Mucosa of descending colon (tissue), 3 donors: ENCODE data around the gene MAK. TPM values are rescaled to one million over a fixed set of nuclear protein-coding genes. Genes with fewer than 3 reads are reported as not detected.

ENCODE experiments used
- ATAC-seq: fragments of 200-7000 bp; cut with Tn5 transposase; one replicate; pipeline ENCODE4 v1.9.1; 2020; ENCODE audit warnings: mild to moderate bottlenecking, moderate library complexity
- DNase-seq, 3 donors: peaks; one replicate each; pipeline ENCODE4 v3.0.0-alpha.2; 2020
- H3K36me3 ChIP-seq: fragments of 200-600 bp; one replicate; pipeline ENCODE4 v1.8.0; 2021; ENCODE audit warnings: low read depth, mild to moderate bottlenecking
- H3K4me1 ChIP-seq: fragments of 200-600 bp; one replicate; pipeline ENCODE4 v1.8.0; 2021; ENCODE audit warnings: low read depth, mild to moderate bottlenecking
- H3K4me3 ChIP-seq: fragments of 200-600 bp; one replicate; pipeline ENCODE4 v1.8.0; 2021; ENCODE audit warnings: mild to moderate bottlenecking
- H3K9me3 ChIP-seq: fragments of 200-600 bp; one replicate; pipeline ENCODE4 v1.8.0; 2021; ENCODE audit warnings: mild to moderate bottlenecking
- CTCF ChIP-seq: fragments of 200-600 bp; IDR thresholded peaks from one replicate; pipeline ENCODE4 v1.8.0; 2022; ENCODE audit warnings: antibody characterized with exemption, mild to moderate bottlenecking
- intact Hi-C, 2 donors: fragments of 100-400 bp; cut with DNase I in 1 of 2; cut with micrococcal nuclease in 1 of 2; formaldehyde crosslinking; loops; one replicate each; pipeline versions ENCODE4 v1.11.0 to v1.11.1; 2022; cut with DNase I, micrococcal nuclease
- total RNA-seq, 3 donors: library from RNA; stranded (reverse); fragmentation: NEBNext Ultra II Directional in 2 of 3; extraction: Animal tissue kit (Norgen Biotek cat#: 25700) in 2 of 3; gene quantifications; one replicate each; pipeline versions ENCODE4 v1.2.1 to v1.2.4, GENCODE V29; 2021 to 2023
- donor health status: DM: no; HTN: no; CAD: no; lungs with moderate emphysema.
- donor health status: DM: no; HTN: no; CAD: no.
- donor health status: DM: no; HTN: yes; CAD: no.

Gene MAK
- total RNA-seq, 3 donors from 2014 or later: not detected

- no peak for DNase-seq
- no peak for TF ChIP-seq CTCF
- intact Hi-C loops: loop anchor here (10.0 kb wide), 2 partner anchors 304 to 334 kb away; no protein-coding TSS in a partner anchor
- Histone ChIP-seq H3K4me1 (no peaks in the 10 kb centered on the region), H3K4me3 (no peak overlapping the region), H3K36me3 (no peaks in the 10 kb centered on the region), H3K9me3 (no peaks in the 10 kb centered on the region)
- ATAC-seq: no peak
Observed at GRCh38 chr6:10809098-10809497, 29.2 kb downstream of the MAK start.

GRCh38 chr6:10808376-10808775 is 30.0 kb downstream of the MAK start:
- intact Hi-C loops: loop anchor here (10.0 kb wide), 2 partner anchors 304 to 334 kb away; no protein-coding TSS in a partner anchor
- Histone ChIP-seq H3K9me3 (no peaks in the 10 kb centered on the region), H3K4me3 (no peak overlapping the region), H3K4me1 (no peaks in the 10 kb centered on the region), H3K36me3 (no peaks in the 10 kb centered on the region)
- DNase-seq (no peak), ATAC-seq (no peak)
- no peak for TF ChIP-seq CTCF

- DNase-seq (peak in 2 of 3 donors; percentile 67 to 69), ATAC-seq (peak; percentile 95)
- H3K4me1 ChIP-seq: no peaks in the 10 kb centered on the region
- peak; percentile 95 for TF ChIP-seq CTCF
- no peaks in the 10 kb centered on the region for H3K36me3 ChIP-seq
- no peak overlapping the region for H3K4me3 ChIP-seq
- intact Hi-C loops: loop anchor here (10.0 kb wide), 2 partner anchors 297 to 327 kb away; no protein-coding TSS in a partner anchor
- no peaks in the 10 kb centered on the region for H3K9me3 ChIP-seq
Observed at GRCh38 chr6:10801224-10801848, 37.0 kb downstream of the MAK start.

- ATAC-seq (no peak), DNase-seq (no peak)
- Histone ChIP-seq H3K36me3 (no peaks in the 10 kb centered on the region), H3K4me3 (no peak overlapping the region), H3K4me1 (no peaks in the 10 kb centered on the region), H3K9me3 (no peaks in the 10 kb centered on the region)
- TF ChIP-seq CTCF: no peak
- intact Hi-C loops: loop anchor here (10.0 kb wide), 2 partner anchors 296 to 326 kb away; no protein-coding TSS in a partner anchor
Observed at GRCh38 chr6:10800810-10801209, 37.5 kb downstream of the MAK start.

GRCh38 chr6:10794239-10794638 is 44.1 kb downstream of the MAK start:
- no peak for ATAC-seq
- DNase-seq: no peak
- no peaks in the 10 kb centered on the region for H3K4me1 ChIP-seq
- H3K36me3 ChIP-seq: no peaks in the 10 kb centered on the region
- H3K9me3 ChIP-seq: no peaks in the 10 kb centered on the region
- H3K4me3 ChIP-seq: no peak overlapping the region
- intact Hi-C loops: no loop called here
- no peak for TF ChIP-seq CTCF
